Liver (tissue), 9 donors: ENCODE results near the gene DAB1. TPM values are rescaled to one million over a fixed set of nuclear protein-coding genes. Genes with fewer than 3 reads are reported as not detected.

ENCODE experiments used
- DNase-seq: peaks from one replicate; pipeline ENCODE4 v3.0.0-alpha.2; 2017; ENCODE audit warnings: low spot score
- H3K27ac ChIP-seq, 2 donors: one replicate each; pipeline ENCODE4 v1.7.0; 2013; ENCODE audit warnings: inconsistent platforms in 2 of 2, low read length in 2 of 2, control low read depth in 1 of 2, low read depth in 1 of 2, mild to moderate bottlenecking in 1 of 2
- H3K27me3 ChIP-seq, 4 donors: one replicate each; pipeline versions ENCODE4 v1.6.1 to v1.7.0; 2013; ENCODE audit warnings: low read length in 3 of 4, inconsistent platforms in 1 of 4, mild to moderate bottlenecking in 1 of 4, moderate library complexity in 1 of 4; ENCODE audit not compliant: control insufficient read depth in 4 of 4, insufficient read depth in 4 of 4
- H3K36me3 ChIP-seq, 4 donors: one replicate each; pipeline versions ENCODE4 v1.6.1 to v1.7.0; 2013; ENCODE audit warnings: low read length in 3 of 4, mild to moderate bottlenecking in 3 of 4, low read depth in 1 of 4, moderate library complexity in 1 of 4; ENCODE audit not compliant: control insufficient read depth in 4 of 4, insufficient read depth in 3 of 4
- H3K4me1 ChIP-seq, 4 donors: one replicate each; pipeline versions ENCODE4 v1.6.1 to v1.7.0; 2013; ENCODE audit warnings: low read length in 3 of 4, mild to moderate bottlenecking in 3 of 4, moderate library complexity in 1 of 4; ENCODE audit not compliant: control insufficient read depth in 4 of 4, insufficient read depth in 4 of 4
- H3K4me3 ChIP-seq, 3 donors: one replicate each; pipeline versions ENCODE4 v1.6.1 to v1.7.0; 2013; ENCODE audit warnings: low read length in 3 of 3, control low read depth in 1 of 3, low read depth in 1 of 3, mild to moderate bottlenecking in 1 of 3
- H3K9ac ChIP-seq, 2 donors: one replicate each; pipeline ENCODE4 v1.7.0; 2013; ENCODE audit warnings: low read length in 2 of 2, mild to moderate bottlenecking in 2 of 2, moderate library complexity in 2 of 2, control low read depth in 1 of 2, low read depth in 1 of 2
- H3K9me3 ChIP-seq, 4 donors: one replicate each; pipeline versions ENCODE4 v1.6.1 to v1.7.0; 2013; ENCODE audit warnings: low read length in 3 of 4; ENCODE audit not compliant: control insufficient read depth in 4 of 4
- ATF3 ChIP-seq: IDR thresholded peaks from 2 replicates; pipeline ENCODE4 v1.6.1; 2016; ENCODE audit warnings: antibody characterized with exemption
- CTCF ChIP-seq: fragments of 150-350 bp; IDR thresholded peaks from 2 replicates; pipeline ENCODE4 v1.5.1; 2017; ENCODE audit warnings: improper control_type of control experiment, low read depth, low read length; ENCODE audit not compliant: missing input control
- EGR1 ChIP-seq, 2 donors: IDR thresholded peaks; 2 replicates each; pipeline ENCODE4 v1.6.1; 2016 to 2018; ENCODE audit warnings: antibody characterized with exemption in 2 of 2, low read depth in 2 of 2
- FOXA1 ChIP-seq: IDR thresholded peaks from 2 replicates; pipeline ENCODE4 v1.6.1; 2016; ENCODE audit warnings: antibody characterized with exemption
- FOXA2 ChIP-seq: IDR thresholded peaks from 2 replicates; pipeline ENCODE4 v1.6.1; 2016; ENCODE audit warnings: antibody characterized with exemption
- GABPA ChIP-seq, 2 donors: IDR thresholded peaks in 1 of 2; conservative IDR thresholded peaks in 1 of 2; 2 replicates each; pipeline ENCODE4 v1.6.1; 2016; ENCODE audit warnings: antibody characterized with exemption in 2 of 2, mild to moderate bottlenecking in 1 of 2, moderate library complexity in 1 of 2
- HNF4A ChIP-seq, 2 donors: conservative IDR thresholded peaks; 2 replicates each; pipeline ENCODE4 v1.6.1; 2016; ENCODE audit warnings: antibody characterized with exemption in 2 of 2, mild to moderate bottlenecking in 2 of 2
- HNF4G ChIP-seq: IDR thresholded peaks from 2 replicates; pipeline ENCODE4 v1.6.1; 2016; ENCODE audit warnings: antibody characterized with exemption
- JUND ChIP-seq, 2 donors: IDR thresholded peaks; 2 replicates each; pipeline ENCODE4 v1.6.1; 2016; ENCODE audit warnings: antibody characterized with exemption in 2 of 2
- MAX ChIP-seq: IDR thresholded peaks from 2 replicates; pipeline ENCODE4 v1.6.1; 2016; ENCODE audit warnings: antibody characterized with exemption
- NR2F2 ChIP-seq: IDR thresholded peaks from 2 replicates; pipeline ENCODE4 v1.6.1; 2016; ENCODE audit warnings: antibody characterized with exemption
- RAD21 ChIP-seq, 2 donors: IDR thresholded peaks; 2 replicates each; pipeline ENCODE4 v1.6.1; 2016; ENCODE audit warnings: antibody characterized with exemption in 2 of 2, mild to moderate bottlenecking in 2 of 2
- REST ChIP-seq: IDR thresholded peaks from 2 replicates; pipeline ENCODE4 v1.6.1; 2016; ENCODE audit warnings: antibody characterized with exemption, mild to moderate bottlenecking
- RXRA ChIP-seq, 2 donors: IDR thresholded peaks; 2 replicates each; pipeline ENCODE4 v1.6.1; 2017 to 2018; ENCODE audit warnings: antibody characterized with exemption in 2 of 2, mild to moderate bottlenecking in 1 of 2
- SP1 ChIP-seq: IDR thresholded peaks from 2 replicates; pipeline ENCODE4 v1.6.1; 2018; ENCODE audit warnings: antibody characterized with exemption, mild to moderate bottlenecking
- TAF1 ChIP-seq: conservative IDR thresholded peaks from 2 replicates; pipeline ENCODE4 v1.6.1; 2016; ENCODE audit warnings: antibody characterized with exemption, mild to moderate bottlenecking
- YY1 ChIP-seq: IDR thresholded peaks from 2 replicates; pipeline ENCODE4 v1.6.1; 2016; ENCODE audit warnings: antibody characterized with exemption, mild to moderate bottlenecking
- ZBTB33 ChIP-seq: IDR thresholded peaks from 2 replicates; pipeline ENCODE4 v1.6.1; 2016; ENCODE audit warnings: antibody characterized with exemption
- WGBS: extraction: QIAGEN DNeasy Blood & Tissue Kit; methylation state at CpG from one replicate; pipeline ENCODE4 v1.1.7; 2013; 5-methylcytosine and 5-hydroxymethylcytosine counted together
- polyA plus RNA-seq, 2 donors: library from polyadenylated mRNA; stranded (reverse) in 1 of 2; unstranded in 1 of 2; fragments of 200-250 nt in 1 of 2; fragments of >200 nt in 1 of 2; fragmentation: Nextera tagmentation in 1 of 2; extraction: Ambion mirVana in 1 of 2; gene quantifications; one replicate each; pipeline versions ENCODE4 v1.2.1 to v1.2.3, GENCODE V29; 2013 to 2015
- total RNA-seq, 2 donors: library from RNA; depleted of rRNA; stranded (reverse); fragments of >200 nt; gene quantifications; one replicate each; pipeline ENCODE4 v1.2.3, GENCODE V29; 2014
- donor health status: healthy.
- donor health status: healthy.
- donor health status: healthy.
- donor health status: healthy.
- donor health status: healthy.

DAB1 gene
- total and polyA plus RNA-seq, 4 donors: 0.54 to 1.7 (median 1.2) TPM

- Histone ChIP-seq H3K4me1 (peaks cover 7 to 70% (median 59%) of the 10 kb centered on the region in 4 donors), H3K9ac (peak overlapping the region in 1 of 2 donors; percentile 55), H3K27ac (peak overlapping the region; percentile 78 to 90), H3K4me3 (no peak overlapping the region), H3K27me3 (no peaks in the 10 kb centered on the region), H3K36me3 (no peaks in the 10 kb centered on the region), H3K9me3 (no peaks in the 10 kb centered on the region)
- no peak for TF ChIP-seq CTCF
- peak; percentile 88 for TF ChIP-seq YY1
- no peak for TF ChIP-seq GABPA (IDR thresholded peaks at IDR 0.05 in 1 of 2, conservative IDR thresholded peaks at IDR 0.05 in 1 of 2)
- peak in 1 of 2 donors; percentile 50 for TF ChIP-seq EGR1 (IDR thresholded peaks at IDR 0.05; ENCODE audit: low read depth in 2 of 2)
- peak; percentile 78 for TF ChIP-seq FOXA1
- TF ChIP-seq NR2F2: peak; percentile 82
- peak; percentile 71 for TF ChIP-seq TAF1
- TF ChIP-seq MAX: peak; percentile 96
- peak; percentile 94 to 96 for TF ChIP-seq HNF4A (conservative IDR thresholded peaks at IDR 0.05)
- TF ChIP-seq RXRA (IDR thresholded peaks at IDR 0.05): peak; percentile 95
- TF ChIP-seq ZBTB33: peak; percentile 89
- TF ChIP-seq FOXA2: peak; percentile 88
- peak; percentile 93 for TF ChIP-seq ATF3
- peak; percentile 80 for TF ChIP-seq HNF4G
- peak; percentile 65 for TF ChIP-seq REST
- TF ChIP-seq RAD21 (IDR thresholded peaks at IDR 0.05): peak; percentile 57 to 73
- peak; percentile 96 to 97 for TF ChIP-seq JUND (IDR thresholded peaks at IDR 0.05)
- peak; percentile 95 for TF ChIP-seq SP1
- WGBS: 33% methylated on average over 3 of the region's 3 CpGs
- DNase-seq: no peak
These were observed 143.8 kb downstream of the DAB1 start for GRCh38 chr1:57279909-57280666.
